HFFc6 (cell line): Measurements from ENCODE around the gene INSYN1. TPM values are rescaled to one million over a fixed set of nuclear protein-coding genes. Genes with fewer than 3 reads are reported as not detected.

ENCODE experiments used
- DNase-seq: peaks from one replicate; pipeline ENCODE4 v3.0.0-alpha.2; 2018
- H3K27ac Mint-ChIP-seq: 2 replicates; pipeline ENCODE4 v1.8.0; 2020; ENCODE audit warnings: mild to moderate bottlenecking, mixed read lengths
- H3K27me3 Mint-ChIP-seq: 2 replicates; pipeline ENCODE4 v1.8.0; 2021; ENCODE audit warnings: mild to moderate bottlenecking, moderate library complexity, mixed read lengths; ENCODE audit not compliant: insufficient read depth
- H3K36me3 Mint-ChIP-seq: 2 replicates; pipeline ENCODE4 v1.8.0; 2021; ENCODE audit warnings: low read depth, mixed read lengths
- H3K4me1 Mint-ChIP-seq: 2 replicates; pipeline ENCODE4 v1.8.0; 2020; ENCODE audit warnings: low read depth, mixed read lengths
- H3K4me3 Mint-ChIP-seq: 2 replicates; pipeline ENCODE4 v1.8.0; 2020; ENCODE audit warnings: mild to moderate bottlenecking, moderate library complexity, mixed read lengths
- H3K9me3 Mint-ChIP-seq: 2 replicates; pipeline ENCODE4 v1.8.0; 2020; ENCODE audit warnings: mild to moderate bottlenecking, mixed read lengths
- CTCF ChIP-seq: fragments of 200-600 bp; sonication (generic); IDR thresholded peaks from 2 replicates; pipeline ENCODE4 v1.5.0; 2021; ENCODE audit warnings: antibody characterized with exemption, mild to moderate bottlenecking
- total RNA-seq, 6 experiments: library from RNA; stranded (reverse); fragmentation: NEBNext Ultra II Directional; extraction: Animal tissue kit (Norgen Biotek cat#: 25700); gene quantifications; 2 replicates in 1 of 6; 3 replicates in 5 of 6; pipeline ENCODE4 v1.2.3, GENCODE V29; 2021

Gene INSYN1
- total RNA-seq, 6 experiments from 2014 or later = 0.15 to 1.3 (median 0.28) TPM

GRCh38 chr15:73716417-73716816, 36.7 kb downstream of the INSYN1 start:
- peaks cover 16% of the 10 kb centered on the region for H3K36me3 Mint-ChIP-seq
- H3K27ac Mint-ChIP-seq = no peak overlapping the region
- H3K9me3 Mint-ChIP-seq = no peaks in the 10 kb centered on the region

GRCh38 chr15:73715417-73715816, 37.7 kb downstream of the INSYN1 start:
- no peaks in the 10 kb centered on the region for H3K4me1 Mint-ChIP-seq
- peaks cover 16% of the 10 kb centered on the region for H3K36me3 Mint-ChIP-seq
- H3K27me3 Mint-ChIP-seq = peaks cover 7% of the 10 kb centered on the region
- no peaks in the 10 kb centered on the region for H3K9me3 Mint-ChIP-seq
- TF ChIP-seq CTCF = no peak
- H3K27ac Mint-ChIP-seq = no peak overlapping the region
- no peak for DNase-seq
- no peak overlapping the region for H3K4me3 Mint-ChIP-seq

More at GRCh38 chr15:73716417-73716816, 36.7 kb downstream of the INSYN1 start:
- TF ChIP-seq CTCF = no peak
- no peak for DNase-seq
- Mint-ChIP-seq H3K27me3 (peaks cover 10% of the 10 kb centered on the region), H3K4me1 (no peaks in the 10 kb centered on the region), H3K4me3 (no peak overlapping the region)

- Mint-ChIP-seq H3K9me3 (no peaks in the 10 kb centered on the region), H3K4me1 (no peaks in the 10 kb centered on the region), H3K27ac (no peak overlapping the region), H3K36me3 (peaks cover 16% of the 10 kb centered on the region), H3K27me3 (peaks cover 7% of the 10 kb centered on the region), H3K4me3 (no peak overlapping the region)
- no peak for DNase-seq
- no peak for TF ChIP-seq CTCF
Observed at GRCh38 chr15:73714695-73715301, 38.4 kb downstream of the INSYN1 start.

DNA sequence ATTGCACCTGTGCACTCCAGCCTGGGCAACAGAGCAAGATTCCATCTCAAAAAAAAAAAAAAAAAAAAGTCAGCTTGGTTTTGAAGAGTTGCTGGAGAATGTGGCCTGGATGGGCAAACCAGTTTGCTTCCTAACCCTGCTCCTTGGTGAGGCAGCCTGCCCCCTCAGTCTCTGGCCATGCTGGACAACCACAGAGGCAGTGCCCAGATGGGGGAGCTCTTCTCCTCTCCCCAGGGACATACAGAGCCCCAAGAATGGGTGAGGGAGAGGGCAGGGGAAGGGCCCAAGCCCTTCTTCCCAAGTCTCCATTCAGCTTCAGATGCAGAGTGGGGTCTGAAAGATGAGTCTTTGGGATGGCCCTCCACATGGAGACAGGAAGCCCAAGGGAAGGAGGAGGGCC, 41.0 kb downstream of the INSYN1 start:
- Mint-ChIP-seq H3K4me1 (no peaks in the 10 kb centered on the region), H3K4me3 (no peak overlapping the region), H3K27me3 (peaks cover 3% of the 10 kb centered on the region), H3K27ac (no peak overlapping the region), H3K36me3 (peaks cover 27% of the 10 kb centered on the region), H3K9me3 (no peaks in the 10 kb centered on the region)
- no peak for DNase-seq
- TF ChIP-seq CTCF = peak; percentile 50; the same call in 1 of the 2 replicates

GRCh38 chr15:73711526-73711925, 41.6 kb downstream of the INSYN1 start:
- no peak for DNase-seq
- H3K27me3 Mint-ChIP-seq = peaks cover 3% of the 10 kb centered on the region
- no peak for TF ChIP-seq CTCF
- no peaks in the 10 kb centered on the region for H3K9me3 Mint-ChIP-seq
- no peak overlapping the region for H3K27ac Mint-ChIP-seq
- H3K36me3 Mint-ChIP-seq = peaks cover 27% of the 10 kb centered on the region
- H3K4me3 Mint-ChIP-seq = no peak overlapping the region
- H3K4me1 Mint-ChIP-seq = no peaks in the 10 kb centered on the region
